K562 (cell line): ENCODE results near the gene AMER3.

Source experiments
- CHD2 ChIP-seq: IDR thresholded peaks from 2 replicates; pipeline ENCODE4 v1.6.1; 2011; ENCODE audit warnings: low read depth, low read length
- CTCF ChIP-seq, 3 experiments: IDR thresholded peaks in 2 of 3; conservative IDR thresholded peaks in 1 of 3; 2 replicates each; pipeline ENCODE4 v1.5.1; 2011 to 2012; ENCODE audit warnings: low read length in 3 of 3, mild to moderate bottlenecking in 3 of 3, control low read depth in 2 of 3, improper control_type of control experiment in 1 of 3, inconsistent platforms in 1 of 3, low read depth in 1 of 3, mixed read lengths in 1 of 3, moderate library complexity in 1 of 3; ENCODE audit not compliant: insufficient read depth in 2 of 3
- JUN ChIP-seq, 2 experiments: sonication (generic) in 1 of 2; formaldehyde crosslinking in 1 of 2; IDR thresholded peaks; 2 replicates each; pipeline versions ENCODE4 v1.6.1 to v1.8.0; 2012 to 2022; ENCODE audit warnings: borderline replicate concordance in 2 of 2, mild to moderate bottlenecking in 2 of 2, improper control_type of control experiment in 1 of 2, low read depth in 1 of 2, low read length in 1 of 2, missing genetic modification reagents in 1 of 2
- KDM4B ChIP-seq, 2 experiments: fragments of 450-650 bp in 1 of 2; sonication (generic) in 1 of 2; IDR thresholded peaks; 2 replicates each; pipeline ENCODE4 v1.6.1; 2016 to 2017; ENCODE audit warnings: borderline replicate concordance in 2 of 2, antibody characterized with exemption in 1 of 2, low read depth in 1 of 2, mild to moderate bottlenecking in 1 of 2
- MXI1 ChIP-seq: IDR thresholded peaks from 2 replicates; pipeline ENCODE4 v1.6.1; 2011; ENCODE audit warnings: low read depth, mild to moderate bottlenecking, improper control_type of control experiment, low read length
- NR1H2 ChIP-seq: sonication (generic); formaldehyde crosslinking; IDR thresholded peaks from 2 replicates; pipeline ENCODE4 v1.4.0; 2020; ENCODE audit warnings: mild to moderate bottlenecking, missing genetic modification reagents
- NR2C2 ChIP-seq, 2 experiments: fragments of 200-800 bp in 1 of 2; sonication (Bioruptor generic) in 1 of 2; sonication (generic) in 1 of 2; formaldehyde crosslinking in 1 of 2; IDR thresholded peaks; 2 replicates each; pipeline versions ENCODE4 v1.6.1 to v1.8.0; 2016 to 2022; ENCODE audit warnings: mild to moderate bottlenecking in 1 of 2, missing compliant biosample characterization in 1 of 2, missing genetic modification characterization in 1 of 2, missing genetic modification reagents in 1 of 2
- OTX1 ChIP-seq: fragments of 450-650 bp; formaldehyde crosslinking; IDR thresholded peaks from 2 replicates; pipeline ENCODE4 v1.4.0; 2022; ENCODE audit warnings: mild to moderate bottlenecking
- POLR2AphosphoS5 ChIP-seq: IDR thresholded peaks from 2 replicates; pipeline ENCODE4 v1.6.1; 2011; ENCODE audit warnings: mild to moderate bottlenecking, low read depth, low read length, moderate library complexity; ENCODE audit not compliant: control insufficient read depth, insufficient read depth
- RCOR1 ChIP-seq, 2 experiments: IDR thresholded peaks; 2 replicates each; pipeline ENCODE4 v1.6.1; 2012; ENCODE audit warnings: low read depth in 2 of 2, low read length in 2 of 2, borderline replicate concordance in 1 of 2, improper control_type of control experiment in 1 of 2
- RFX5 ChIP-seq: IDR thresholded peaks from 2 replicates; pipeline ENCODE4 v1.6.1; 2011; ENCODE audit warnings: low read depth, mild to moderate bottlenecking, improper control_type of control experiment, low read length
- TAF7 ChIP-seq: fragments of 450-650 bp; IDR thresholded peaks from 2 replicates; pipeline ENCODE4 v1.6.1; 2016; ENCODE audit warnings: missing genetic modification characterization, missing compliant biosample characterization
- TEAD1 ChIP-seq, 2 experiments: fragments of 450-650 bp in 1 of 2; sonication (generic) in 1 of 2; formaldehyde crosslinking; IDR thresholded peaks; 2 replicates each; pipeline versions ENCODE4 v1.4.0 to v1.8.0; 2020 to 2022; ENCODE audit warnings: mild to moderate bottlenecking in 2 of 2, missing genetic modification reagents in 1 of 2
- ZBTB11 ChIP-seq, 3 experiments: fragments of 200-800 bp in 1 of 3; fragments of 250-450 bp in 1 of 3; fragments of 450-650 bp in 1 of 3; sonication (Bioruptor Pico) in 1 of 3; sonication (Bioruptor generic) in 1 of 3; formaldehyde crosslinking in 1 of 3; IDR thresholded peaks; 2 replicates each; pipeline versions ENCODE4 v1.6.1 to v1.8.0; 2016 to 2022; ENCODE audit warnings: mild to moderate bottlenecking in 2 of 3, missing genetic modification characterization in 2 of 3, missing compliant biosample characterization in 1 of 3, moderate library complexity in 1 of 3

GRCh38 chr2:130776550-130776949 is 21.2 kb downstream of the AMER3 start:
- TF ChIP-seq NR1H2 (CRISPR knock-in tag) (no peak), RFX5 (no peak), POLR2AphosphoS5 (no peak), ZBTB11 (CRISPR knock-in tag; IDR thresholded peaks at IDR 0.05) (no peak), TAF7 (tag) (no peak), CTCF (IDR thresholded peaks at IDR 0.05 in 2 of 3, conservative IDR thresholded peaks at IDR 0.05 in 1 of 3; ENCODE audit: insufficient read depth in 2 of 3, low read depth in 1 of 3, low read length in 3 of 3) (no peak), CHD2 (no peak), TEAD1 (CRISPR knock-in tag; IDR thresholded peaks at IDR 0.05) (no peak), KDM4B (IDR thresholded peaks at IDR 0.05; ENCODE audit: borderline replicate concordance in 2 of 2, low read depth in 1 of 2) (no peak), JUN (IDR thresholded peaks at IDR 0.05; ENCODE audit: borderline replicate concordance, low read depth, low read length) (no peak), JUN (CRISPR knock-in tag; IDR thresholded peaks at IDR 0.05; ENCODE audit: borderline replicate concordance) (no peak), MXI1 (no peak), RCOR1 (IDR thresholded peaks at IDR 0.05; ENCODE audit: borderline replicate concordance in 1 of 2, low read depth in 2 of 2, low read length in 2 of 2) (no peak), NR2C2 (CRISPR knock-in tag; IDR thresholded peaks at IDR 0.05) (no peak), NR2C2 (tag; IDR thresholded peaks at IDR 0.05) (no peak), OTX1 (CRISPR knock-in tag) (no peak)
